ENCODE data around the gene SHANK3.

Gene SHANK3

GRCh38 chr22:50672471-50673230, at the start of gene SHANK3:
TSS of gene SHANK3 (plus strand) at chr22:50672823.
- no peak within 1 kb of the TSS for H3K4me3 ChIP-seq (ENCODE audit: insufficient read depth, low read length, poor library complexity, severe bottlenecking)
- H3K4me2 ChIP-seq (ENCODE audit: low read depth, low read length, poor library complexity, severe bottlenecking) = no peak within 1 kb of the TSS
- no peak within 1 kb of the TSS for H3K9ac ChIP-seq (ENCODE audit: low read length)
- H2AFZ ChIP-seq (ENCODE audit: low read depth, low read length, severe bottlenecking) = no peak within 1 kb of the TSS
- no peaks in the 10 kb centered on the region; the same call in 1 of the 2 replicates for H3K27me3 ChIP-seq (ENCODE audit: low read length)
- no peaks in the 10 kb centered on the region for H3K9me3 ChIP-seq (ENCODE audit: insufficient read depth, low read length)
- TF ChIP-seq CTCF (IDR thresholded peaks at IDR 0.05; ENCODE audit: insufficient read depth, low read length, poor library complexity, severe bottlenecking) (no peak), EZH2phosphoT487 (conservative IDR thresholded peaks at IDR 0.05; ENCODE audit: low read length) (no peak)
- no peaks in the 10 kb centered on the region for H3K36me3 ChIP-seq (ENCODE audit: low read length)
- H3K27ac ChIP-seq (ENCODE audit: low read depth, low read length) = no peak within 1 kb of the TSS
- H4K20me1 ChIP-seq (ENCODE audit: low read depth, low read length) = no peaks in the 10 kb centered on the region
- no peaks in the 10 kb centered on the region for H3F3A ChIP-seq (ENCODE audit: insufficient read depth)
- no peaks in the 10 kb centered on the region for H3K9me2 ChIP-seq (replicated peaks; ENCODE audit: insufficient read depth, low read length)
- H3K79me2 ChIP-seq (ENCODE audit: insufficient read depth, low read length) = no peaks in the 10 kb centered on the region

- H3K27me3 ChIP-seq (ENCODE audit: low read length) = no peaks in the 10 kb centered on the region
- no peak overlapping the region for H3K27ac ChIP-seq (ENCODE audit: low read depth, low read length)
- TF ChIP-seq CTCF (IDR thresholded peaks at IDR 0.05; ENCODE audit: insufficient read depth, low read length, poor library complexity, severe bottlenecking) (no peak), EZH2phosphoT487 (conservative IDR thresholded peaks at IDR 0.05; ENCODE audit: low read length) (no peak)
- H3K9me2 ChIP-seq (replicated peaks; ENCODE audit: insufficient read depth, low read length) = no peaks in the 10 kb centered on the region
- no peaks in the 10 kb centered on the region for H3K9me3 ChIP-seq (ENCODE audit: insufficient read depth, low read length)
- no peak overlapping the region for H3K9ac ChIP-seq (ENCODE audit: low read length)
- no peak overlapping the region for H3K4me3 ChIP-seq (ENCODE audit: insufficient read depth, low read length, poor library complexity, severe bottlenecking)
- H3K36me3 ChIP-seq (ENCODE audit: low read length) = no peaks in the 10 kb centered on the region
- no peaks in the 10 kb centered on the region; the same call in 1 of the 2 replicates for H3K79me2 ChIP-seq (ENCODE audit: insufficient read depth, low read length)
- H3F3A ChIP-seq (ENCODE audit: insufficient read depth) = peaks cover 18% of the 10 kb centered on the region
- H4K20me1 ChIP-seq (ENCODE audit: low read depth, low read length) = no peaks in the 10 kb centered on the region
- H3K4me2 ChIP-seq (ENCODE audit: low read depth, low read length, poor library complexity, severe bottlenecking) = no peak overlapping the region
- H2AFZ ChIP-seq (ENCODE audit: low read depth, low read length, severe bottlenecking) = no peak overlapping the region
Observed at GRCh38 chr22:50624347-50625130, 48.1 kb upstream of the SHANK3 start.

DNA sequence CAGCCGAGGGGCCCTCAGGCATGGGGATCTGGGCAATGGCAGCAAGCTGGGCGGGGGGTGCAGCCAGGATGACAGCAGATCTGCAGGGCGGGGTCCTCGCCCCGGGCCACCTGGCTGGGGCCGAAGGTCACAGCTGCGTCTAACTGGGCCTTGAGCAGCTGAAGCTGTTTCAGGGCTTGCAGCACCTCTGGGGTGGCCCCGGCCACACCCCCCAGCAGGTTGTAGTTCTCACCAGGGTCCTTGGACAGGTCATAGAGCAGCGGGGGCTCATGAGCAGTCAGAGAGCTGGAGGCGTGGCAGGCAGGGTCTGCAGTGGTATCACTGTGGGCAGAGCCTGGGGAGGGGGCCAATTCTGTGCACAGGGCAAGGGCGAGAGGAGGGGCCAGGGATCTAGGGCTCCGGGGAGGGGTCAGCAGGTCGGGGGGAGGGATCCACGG, 47.5 kb upstream of the SHANK3 start:
- H3K36me3 ChIP-seq (ENCODE audit: low read length) = no peaks in the 10 kb centered on the region
- no peak for TF ChIP-seq CTCF (IDR thresholded peaks at IDR 0.05; ENCODE audit: insufficient read depth, low read length, poor library complexity, severe bottlenecking)
- no peak for TF ChIP-seq EZH2phosphoT487 (conservative IDR thresholded peaks at IDR 0.05; ENCODE audit: low read length)
- peaks cover 18% of the 10 kb centered on the region for H3F3A ChIP-seq (ENCODE audit: insufficient read depth)

More for the DNA sequence above, 47.5 kb upstream of the SHANK3 start:
- Histone ChIP-seq H3K4me3 (ENCODE audit: insufficient read depth, low read length, poor library complexity, severe bottlenecking) (no peak overlapping the region), H3K27me3 (ENCODE audit: low read length) (no peaks in the 10 kb centered on the region), H3K79me2 (ENCODE audit: insufficient read depth, low read length) (no peaks in the 10 kb centered on the region; the same call in 1 of the 2 replicates), H3K4me2 (ENCODE audit: low read depth, low read length, poor library complexity, severe bottlenecking) (no peak overlapping the region), H2AFZ (ENCODE audit: low read depth, low read length, severe bottlenecking) (no peak overlapping the region), H3K9me3 (ENCODE audit: insufficient read depth, low read length) (no peaks in the 10 kb centered on the region), H3K9me2 (replicated peaks; ENCODE audit: insufficient read depth, low read length) (no peaks in the 10 kb centered on the region), H3K9ac (ENCODE audit: low read length) (no peak overlapping the region), H3K27ac (ENCODE audit: low read depth, low read length) (no peak overlapping the region), H4K20me1 (ENCODE audit: low read depth, low read length) (no peaks in the 10 kb centered on the region)

Measured in SU-DHL-6 (cell line).